Heart left ventricle (tissue), 16 donors: ENCODE data around the gene CPE. TPM values are rescaled to one million over a fixed set of nuclear protein-coding genes. Genes with fewer than 3 reads are reported as not detected.
A peak's percentile ranks its signal among the peaks of the same experiment; 100 is the strongest.

Experiments
- ATAC-seq, 4 donors: fragments of 200-7000 bp; cut with Tn5 transposase; one replicate each; pipeline ENCODE4 v1.9.1; 2020 to 2022; ENCODE audit warnings: moderate library complexity in 4 of 4, mild to moderate bottlenecking in 3 of 4, moderate number of reproducible peaks in 1 of 4
- DNase-seq, 5 donors: peaks; one replicate each; pipeline ENCODE4 v3.0.0-alpha.2; 2020
- H3K27ac ChIP-seq, 12 donors: fragments of 200-600 bp; sonication (generic) in 4 of 12; one replicate each; pipeline versions ENCODE4 v1.5.0 to v1.8.0; 2016 to 2022; ENCODE audit warnings: mild to moderate bottlenecking in 2 of 12
- H3K27me3 ChIP-seq, 9 donors: fragments of 200-600 bp; sonication (generic) in 2 of 9; one replicate each; pipeline versions ENCODE4 v1.5.1 to v1.8.0; 2016 to 2022; ENCODE audit warnings: mild to moderate bottlenecking in 3 of 9
- H3K36me3 ChIP-seq, 9 donors: fragments of 200-600 bp; sonication (generic) in 2 of 9; one replicate each; pipeline versions ENCODE4 v1.5.0 to v1.8.0; 2018 to 2022; ENCODE audit warnings: mild to moderate bottlenecking in 2 of 9
- H3K4me1 ChIP-seq, 12 donors: fragments of 200-600 bp; sonication (generic) in 4 of 12; one replicate each; pipeline versions ENCODE4 v1.5.0 to v1.8.0; 2016 to 2022; ENCODE audit warnings: mild to moderate bottlenecking in 3 of 12
- H3K4me3 ChIP-seq, 12 donors: fragments of 200-600 bp; sonication (generic) in 4 of 12; one replicate each; pipeline versions ENCODE4 v1.5.0 to v1.8.0; 2017 to 2022; ENCODE audit warnings: mild to moderate bottlenecking in 9 of 12, moderate library complexity in 4 of 12
- H3K9me3 ChIP-seq, 12 donors: fragments of 200-600 bp; sonication (generic) in 4 of 12; one replicate each; pipeline versions ENCODE4 v1.5.0 to v1.8.0; 2016 to 2022; ENCODE audit warnings: mild to moderate bottlenecking in 1 of 12
- CTCF ChIP-seq, 12 donors: fragments of 200-600 bp; sonication (generic) in 4 of 12; IDR thresholded peaks; one replicate each; pipeline versions ENCODE4 v1.5.0 to v1.8.0; 2018 to 2022; ENCODE audit warnings: antibody characterized with exemption in 12 of 12, mild to moderate bottlenecking in 5 of 12
- POLR2A ChIP-seq, 2 donors: fragments of 450-650 bp; IDR thresholded peaks; one replicate each; pipeline ENCODE4 v1.6.1; 2017; ENCODE audit warnings: antibody characterized with exemption in 2 of 2, mild to moderate bottlenecking in 2 of 2, moderate library complexity in 2 of 2
- whole genome bisulfite sequencing, 4 donors: extraction: QIAGEN DNeasy Blood & Tissue Kit in 2 of 4; methylation state at CpG; one replicate each; pipeline versions ENCODE4 v1.1.5 to v1.1.7; 2013 to 2018; 5-methylcytosine and 5-hydroxymethylcytosine counted together
- intact Hi-C, 10 donors: fragments of 100-400 bp; cut with DNase I; formaldehyde crosslinking; loops; one replicate each; pipeline versions ENCODE4 v1.11.1 to v1.14.2; 2022
- polyA plus RNA-seq, 2 donors: library from polyadenylated mRNA; stranded (reverse); fragments of 200-250 nt; gene quantifications; one replicate each; pipeline ENCODE4 v1.2.3, GENCODE V29; 2013
- total RNA-seq, 9 donors: library from RNA; depleted of rRNA in 2 of 9; stranded (reverse); fragments of >200 nt in 2 of 9; fragmentation: NEBNext Ultra II Directional in 3 of 9; extraction: Animal tissue kit (Norgen Biotek cat#: 25700) in 3 of 9; gene quantifications; one replicate each; pipeline versions ENCODE4 v1.1.0 to v1.2.4, GENCODE V29; 2016 to 2023
- donor health status: ischemic (EF 13 %, LVEDD 7.1; RV severe dilation, severe dysfunction).
- donor health status: healthy with polysubstance abuse.
- donor health status: DM: no; HTN: yes; CAD: no.
- donor health status: DM: no; HTN: no; CAD: no.
- donor health status: ischemic (EF 25% LVEDD 6.9; RV normal size, moderate dysfunction).
- donor health status: ischemic (EF 25% LVEDD 5.7; RV mildly dilated, moderate dysfunction).
- donor health status: healthy.
- donor health status: DM: yes; HTN: yes; CAD: no.
- donor health status: ischemic (EF 35%, LVEDD 5.7; RV mildly dilated, moderate dysfunction).
- donor health status: nonischemic (EF 11% LVEDD 7.7; RV severe dilation, severe dysfunction).
- donor health status: DM: yes; HTN: yes; CAD: no.
- donor health status: PGD.
- donor health status: ischemic (EF 29% LVEDD 5.4; RV normal size, mild dysfunction).
- donor health status: nonischemic (EF 23%, LVEDD 6.1; RV moderate dilation, normal function).

CPE gene
- total and polyA plus RNA-seq, 11 donors = 13.3 to 115 (median 28.4) TPM

- H3K27me3 ChIP-seq = no peaks in the 10 kb centered on the region
- no peaks in the 10 kb centered on the region for H3K36me3 ChIP-seq
- intact Hi-C loops = no loop called here
- H3K9me3 ChIP-seq = no peaks in the 10 kb centered on the region
- H3K4me1 ChIP-seq = peaks cover 0 to 10% (median 0%) of the 10 kb centered on the region in 12 donors
- H3K27ac ChIP-seq = peak overlapping the region in 1 of 12 donors; percentile 21
- no peak for ATAC-seq
- no peak for DNase-seq
- H3K4me3 ChIP-seq = no peak overlapping the region
- WGBS, 4 donors = 46 to 59% (median 52%) methylated on average over 7 of the region's 7 CpGs
- TF ChIP-seq POLR2A (IDR thresholded peaks at IDR 0.05) = no peak
- TF ChIP-seq CTCF (IDR thresholded peaks at IDR 0.05) = no peak
Measured at GRCh38 chr4:165505958-165506837, 127.4 kb downstream of the CPE start.

- H3K4me1 ChIP-seq = peaks cover 0 to 10% (median 0%) of the 10 kb centered on the region in 12 donors
- H3K4me3 ChIP-seq = no peak overlapping the region
- H3K27me3 ChIP-seq = no peaks in the 10 kb centered on the region
- DNase-seq (no peak), ATAC-seq (no peak)
- peak overlapping the region in 1 of 12 donors; percentile 21 for H3K27ac ChIP-seq
- H3K36me3 ChIP-seq = no peaks in the 10 kb centered on the region
- WGBS, 4 donors = 46 to 74% (median 69%) methylated on average over 2 of the region's 2 CpGs
- intact Hi-C loops = no loop called here
- TF ChIP-seq CTCF (IDR thresholded peaks at IDR 0.05) (no peak), POLR2A (IDR thresholded peaks at IDR 0.05) (no peak)
- no peaks in the 10 kb centered on the region for H3K9me3 ChIP-seq
Measured at GRCh38 chr4:165506849-165507248, 128.0 kb downstream of the CPE start.

- Histone ChIP-seq H3K27ac (peak overlapping the region in 1 of 12 donors; percentile 21), H3K9me3 (no peaks in the 10 kb centered on the region), H3K4me1 (peaks cover 0 to 10% (median 0%) of the 10 kb centered on the region in 12 donors), H3K4me3 (no peak overlapping the region), H3K36me3 (no peaks in the 10 kb centered on the region), H3K27me3 (no peaks in the 10 kb centered on the region)
- intact Hi-C loops = no loop called here
- WGBS, 4 donors = 91 to 92% (median 92%) methylated on average over 9 of the region's 9 CpGs
- no peak for ATAC-seq
- TF ChIP-seq CTCF (IDR thresholded peaks at IDR 0.05) (no peak), POLR2A (IDR thresholded peaks at IDR 0.05) (no peak)
- DNase-seq = no peak
Measured at GRCh38 chr4:165507381-165507780, 128.6 kb downstream of the CPE start.

- ATAC-seq (no peak), DNase-seq (no peak)
- Histone ChIP-seq H3K4me3 (no peak overlapping the region), H3K27ac (no peak overlapping the region), H3K36me3 (no peaks in the 10 kb centered on the region), H3K9me3 (no peaks in the 10 kb centered on the region), H3K27me3 (no peaks in the 10 kb centered on the region), H3K4me1 (peaks cover 0 to 10% (median 0%) of the 10 kb centered on the region in 12 donors)
- intact Hi-C loops = no loop called here
- 95 to 99% (median 97%) methylated on average over 6 of the region's 6 CpGs for WGBS, 4 donors
- TF ChIP-seq CTCF (IDR thresholded peaks at IDR 0.05) (no peak), POLR2A (IDR thresholded peaks at IDR 0.05) (no peak)
Measured at GRCh38 chr4:165508372-165509120, 129.7 kb downstream of the CPE start.
